ENCODE measurements around the gene ACKR3.

ACKR3 gene

GRCh38 chr2:236574000-236574399 is 4.4 kb downstream of the ACKR3 start:
- Histone ChIP-seq H3K27ac (replicated peaks) (no peak overlapping the region), H3K27me3 (ENCODE audit: insufficient read depth, poor library complexity, severe bottlenecking) (peaks cover 13% of the 10 kb centered on the region), H3K4me3 (replicated peaks; ENCODE audit: insufficient read depth, low read length) (no peak overlapping the region)
- TF ChIP-seq REST (IDR thresholded peaks at IDR 0.05; ENCODE audit: insufficient replicate concordance, low read depth) (no peak), POLR2AphosphoS5 (IDR thresholded peaks at IDR 0.05; ENCODE audit: low read depth) (no peak), SPI1 (IDR thresholded peaks at IDR 0.05; ENCODE audit: borderline replicate concordance, low read depth) (no peak), GABPA (IDR thresholded peaks at IDR 0.05; ENCODE audit: low read depth) (no peak), CTCF (IDR thresholded peaks at IDR 0.05; ENCODE audit: insufficient read depth, low read length) (no peak)
- no peak for DNase-seq (ENCODE audit: low read depth in 1 of 2, low spot score in 1 of 2)

- TF ChIP-seq POLR2AphosphoS5 (IDR thresholded peaks at IDR 0.05; ENCODE audit: low read depth) (no peak), GABPA (IDR thresholded peaks at IDR 0.05; ENCODE audit: low read depth) (no peak), SPI1 (IDR thresholded peaks at IDR 0.05; ENCODE audit: borderline replicate concordance, low read depth) (no peak), REST (IDR thresholded peaks at IDR 0.05; ENCODE audit: insufficient replicate concordance, low read depth) (no peak), CTCF (IDR thresholded peaks at IDR 0.05; ENCODE audit: insufficient read depth, low read length) (no peak)
- Histone ChIP-seq H3K27me3 (ENCODE audit: insufficient read depth, poor library complexity, severe bottlenecking) (peaks cover 7% of the 10 kb centered on the region), H3K4me3 (replicated peaks; ENCODE audit: insufficient read depth, low read length) (no peak overlapping the region), H3K27ac (replicated peaks) (no peak overlapping the region)
- DNase-seq (ENCODE audit: low read depth in 1 of 2, low spot score in 1 of 2), result no peak
Observed at GRCh38 chr2:236574424-236575145, 5.0 kb downstream of the ACKR3 start.

- Histone ChIP-seq H3K4me3 (replicated peaks; ENCODE audit: insufficient read depth, low read length) (no peak overlapping the region), H3K27ac (replicated peaks) (no peak overlapping the region), H3K27me3 (ENCODE audit: insufficient read depth, poor library complexity, severe bottlenecking) (peaks cover under 1% of the 10 kb centered on the region)
- TF ChIP-seq CTCF (IDR thresholded peaks at IDR 0.05; ENCODE audit: insufficient read depth, low read length), result no peak
- no peak for TF ChIP-seq GABPA (IDR thresholded peaks at IDR 0.05; ENCODE audit: low read depth)
- no peak for TF ChIP-seq REST (IDR thresholded peaks at IDR 0.05; ENCODE audit: insufficient replicate concordance, low read depth)
- TF ChIP-seq POLR2AphosphoS5 (IDR thresholded peaks at IDR 0.05; ENCODE audit: low read depth), result no peak
- no peak for DNase-seq (ENCODE audit: low read depth in 1 of 2, low spot score in 1 of 2)
Observed at GRCh38 chr2:236575510-236575909, 5.9 kb downstream of the ACKR3 start.
